SK-N-SH (cell line): ENCODE results near the gene VCAN. TPM values are rescaled to one million over a fixed set of nuclear protein-coding genes. Genes with fewer than 3 reads are reported as not detected.

Source experiments
- CTCF ChIA-PET: fragments of 300-600, 350-600 bp; formaldehyde crosslinking; extraction: SDS; loops from one replicate; lab custom pipeline; 2021; lab: Yijun Ruan, JAX
- POLR2A ChIA-PET: fragments of 350-600 bp; sonication (Branson Sonifier 250); formaldehyde crosslinking; extraction: SDS; loops from one replicate; lab custom pipeline; 2020; ENCODE audit warnings: antibody characterized with exemption, inconsistent platforms; lab: Yijun Ruan, JAX
- DNase-seq: peaks from one replicate; pipeline ENCODE4 v3.0.0; 2012
- H2AFZ ChIP-seq: fragments of 200-600 bp; sonication (generic); 2 replicates; pipeline ENCODE4 v1.8.1; 2016; ENCODE audit warnings: antibody characterized with exemption, mild to moderate bottlenecking, low read depth
- H3F3A ChIP-seq: fragments of 200-600 bp; sonication (generic); replicated peaks from 2 replicates; pipeline ENCODE3; 2016; ENCODE audit warnings: antibody characterized with exemption, mild to moderate bottlenecking; ENCODE audit not compliant: insufficient read depth
- H3K27ac ChIP-seq, 2 experiments: fragments of 200-500 bp in 1 of 2; fragments of 200-600 bp in 1 of 2; sonication (Bioruptor generic) in 1 of 2; sonication (generic), shearing (Covaris generic) in 1 of 2; 2 replicates each; pipeline versions ENCODE4 v1.5.1 to v1.6.1; 2014 to 2016; ENCODE audit warnings: low read depth in 2 of 2, inconsistent platforms in 1 of 2, low read length in 1 of 2, mild to moderate bottlenecking in 1 of 2, mixed read lengths in 1 of 2
- H3K27me3 ChIP-seq: fragments of 200-600 bp; sonication (generic), shearing (Covaris generic); 2 replicates; pipeline ENCODE4 v1.6.1; 2016; ENCODE audit warnings: mixed run types; ENCODE audit not compliant: insufficient read depth
- H3K36me3 ChIP-seq, 2 experiments: fragments of 200-500 bp in 1 of 2; fragments of 200-600 bp in 1 of 2; sonication (Bioruptor generic) in 1 of 2; sonication (generic) in 1 of 2; replicated peaks in 1 of 2; 2 replicates each; pipeline versions ENCODE3 to v1.5.1; 2014 to 2016; ENCODE audit warnings: low read length in 1 of 2, mild to moderate bottlenecking in 1 of 2; ENCODE audit not compliant: insufficient read depth in 2 of 2, control insufficient read depth in 1 of 2
- H3K4me1 ChIP-seq, 2 experiments: fragments of 200-500 bp in 1 of 2; fragments of 200-600 bp in 1 of 2; sonication (Bioruptor generic) in 1 of 2; sonication (generic), shearing (Covaris generic) in 1 of 2; 2 replicates each; pipeline versions ENCODE4 v1.5.1 to v1.6.1; 2014 to 2016; ENCODE audit warnings: low read depth in 1 of 2, low read length in 1 of 2, mixed run types in 1 of 2; ENCODE audit not compliant: insufficient read depth in 2 of 2, control insufficient read depth in 1 of 2
- H3K4me2 ChIP-seq: fragments of 200-600 bp; sonication (generic), shearing (Covaris generic); 2 replicates; pipeline ENCODE4 v1.6.1; 2017; ENCODE audit warnings: mixed run types
- H3K4me3 ChIP-seq, 2 experiments: fragments of 200-500 bp in 1 of 2; fragments of 200-600 bp in 1 of 2; sonication (Bioruptor generic) in 1 of 2; sonication (generic), shearing (Covaris generic) in 1 of 2; 2 replicates each; pipeline versions ENCODE4 v1.5.1 to v1.8.1; 2014 to 2016; ENCODE audit warnings: low read depth in 2 of 2, inconsistent platforms in 1 of 2, low read length in 1 of 2, mild to moderate bottlenecking in 1 of 2, mixed read lengths in 1 of 2, moderate library complexity in 1 of 2
- H3K79me2 ChIP-seq: fragments of 200-600 bp; sonication (generic); 2 replicates; pipeline ENCODE4 v1.8.1; 2017; ENCODE audit warnings: mild to moderate bottlenecking; ENCODE audit not compliant: insufficient read depth
- H3K9ac ChIP-seq: fragments of 200-600 bp; sonication (generic); 2 replicates; pipeline ENCODE4 v1.6.1; 2017; ENCODE audit warnings: mixed run types
- H3K9me2 ChIP-seq: fragments of 200-600 bp; sonication (generic); 2 replicates; pipeline ENCODE4 v1.6.1; 2017; ENCODE audit warnings: mixed run types
- H3K9me3 ChIP-seq: fragments of 200-600 bp; sonication (generic); 2 replicates; pipeline ENCODE4 v1.6.1; 2017; ENCODE audit warnings: mixed run types, mild to moderate bottlenecking, moderate library complexity
- H4K20me1 ChIP-seq: fragments of 200-600 bp; sonication (generic); 2 replicates; pipeline ENCODE4 v1.6.1; 2017; ENCODE audit warnings: mild to moderate bottlenecking, mixed run types; ENCODE audit not compliant: insufficient read depth
- CHD2 ChIP-seq: fragments of 150-350 bp; IDR thresholded peaks from 2 replicates; pipeline ENCODE4 v1.6.1; 2018; ENCODE audit warnings: low read length; ENCODE audit not compliant: partially characterized antibody
- ELF1 ChIP-seq: IDR thresholded peaks from 2 replicates; pipeline ENCODE4 v1.4.0; 2012
- EZH2phosphoT487 ChIP-seq: fragments of 200-600 bp; sonication (generic); IDR thresholded peaks from 2 replicates; pipeline ENCODE4 v1.6.1; 2017; ENCODE audit warnings: low read depth, mixed run types, mild to moderate bottlenecking, antibody characterized with exemption, moderate library complexity, borderline replicate concordance
- FOXJ3 ChIP-seq: sonication (generic); formaldehyde crosslinking; IDR thresholded peaks from 2 replicates; pipeline ENCODE4 v1.5.1; 2020; ENCODE audit warnings: mild to moderate bottlenecking, missing genetic modification reagents
- GABPA ChIP-seq: IDR thresholded peaks from 2 replicates; pipeline ENCODE4 v1.4.0; 2012; ENCODE audit warnings: low read depth, mild to moderate bottlenecking
- GATA2 ChIP-seq: sonication (generic); formaldehyde crosslinking; IDR thresholded peaks from 2 replicates; pipeline ENCODE4 v1.5.0; 2020; ENCODE audit warnings: mild to moderate bottlenecking, missing genetic modification reagents
- JUND ChIP-seq: IDR thresholded peaks from 2 replicates; pipeline ENCODE4 v1.4.0; 2012
- MXI1 ChIP-seq: IDR thresholded peaks from 2 replicates; pipeline ENCODE4 v1.6.1; 2012; ENCODE audit warnings: mild to moderate bottlenecking, low read depth, low read length, improper control_type of control experiment
- NFIC ChIP-seq: IDR thresholded peaks from 2 replicates; pipeline ENCODE4 v1.4.0; 2012; ENCODE audit warnings: borderline replicate concordance
- NRF1 ChIP-seq: IDR thresholded peaks from 2 replicates; pipeline ENCODE4 v1.6.1; 2012; ENCODE audit warnings: low read depth, mild to moderate bottlenecking, low read length
- PBX3 ChIP-seq: IDR thresholded peaks from 2 replicates; pipeline ENCODE4; 2012
- POLR2AphosphoS5 ChIP-seq: IDR thresholded peaks from 2 replicates; pipeline ENCODE4 v1.6.1; 2012; ENCODE audit warnings: low read depth, low read length
- RCOR1 ChIP-seq: fragments of 150-350 bp; IDR thresholded peaks from 2 replicates; pipeline ENCODE4 v1.6.1; 2017; ENCODE audit warnings: antibody characterized with exemption, low read length
- RXRA ChIP-seq: IDR thresholded peaks from 2 replicates; pipeline ENCODE4 v1.4.0; 2012; ENCODE audit warnings: low read depth, mild to moderate bottlenecking, borderline replicate concordance
- SIN3A ChIP-seq: IDR thresholded peaks from 2 replicates; pipeline ENCODE4 v1.6.1; 2012; ENCODE audit warnings: low read depth, mild to moderate bottlenecking, low read length, moderate library complexity, borderline replicate concordance
- TAF1 ChIP-seq: IDR thresholded peaks from 2 replicates; pipeline ENCODE4 v1.6.1; 2012; ENCODE audit warnings: low read depth, mild to moderate bottlenecking, low read length, moderate library complexity, borderline replicate concordance
- TCF12 ChIP-seq: IDR thresholded peaks from 2 replicates; pipeline ENCODE4 v1.4.0; 2012
- USF1 ChIP-seq: IDR thresholded peaks from 2 replicates; pipeline ENCODE4 v1.4.0; 2012; ENCODE audit warnings: low read depth, borderline replicate concordance
- USF2 ChIP-seq: fragments of 150-350 bp; IDR thresholded peaks from 2 replicates; pipeline ENCODE4 v1.6.1; 2017; ENCODE audit warnings: antibody characterized with exemption, low read length, low read depth, borderline replicate concordance
- YY1 ChIP-seq: IDR thresholded peaks from 2 replicates; pipeline ENCODE4 v1.4.0; 2012; ENCODE audit warnings: low read depth, mild to moderate bottlenecking
- WGBS: methylation state at CpG from one replicate; pipeline ENCODE4 v1.1.6; 2017; ENCODE audit warnings: low lambda C conversion rate; 5-methylcytosine and 5-hydroxymethylcytosine counted together
- polyA plus RNA-seq, 3 experiments: library from polyadenylated mRNA; depleted of rRNA; stranded (reverse); fragments of >200 nt; gene quantifications; 2 replicates each; pipeline ENCODE4 v1.2.3, GENCODE V29; 2012
- TF ChIP-seq, protein P1 (sequence below): fragments of 200-600 bp; sonication (generic); IDR thresholded peaks from 2 replicates; pipeline ENCODE4 v1.6.1; 2017; ENCODE audit warnings: antibody characterized with exemption, mild to moderate bottlenecking, moderate library complexity

The VCAN gene
- polyA plus RNA-seq, 1 of the 3 experiments (the other 2 are of a cell fraction): 142 TPM

- Histone ChIP-seq H3K4me3 (peak overlapping the region; percentile 67 to 95), H2AFZ (no peak overlapping the region), H3K4me2 (peak overlapping the region; percentile 92), H3K9me2 (no peaks in the 10 kb centered on the region), H4K20me1 (peaks cover 6% of the 10 kb centered on the region; the same call in 1 of the 2 replicates), H3K27ac (peak overlapping the region; percentile 91 to 93), H3F3A (peaks cover 24% of the 10 kb centered on the region), H3K9ac (peak overlapping the region; percentile 93), H3K27me3 (no peaks in the 10 kb centered on the region), H3K79me2 (peaks cover 69% of the 10 kb centered on the region), H3K4me1 (peaks cover 8% of the 10 kb centered on the region in 2 experiments; a peak in 3 of 4 replicates), H3K9me3 (no peaks in the 10 kb centered on the region), H3K36me3 (peaks cover 11 to 28% of the 10 kb centered on the region in 2 experiments)
- 50% methylated on average over 8 of the region's 8 CpGs for WGBS
- CTCF ChIA-PET: interaction anchor here (0.7 to 2.3 kb wide), 4 partner anchors 88 to 1123 kb away, joined by 3 to 5 read pairs (median 3); no protein-coding TSS in a partner anchor
- TF ChIP-seq POLR2AphosphoS5 (no peak), CHD2 (no peak), TCF12 (no peak), FOXJ3 (no peak), EZH2phosphoT487 (no peak), NRF1 (no peak), RXRA (no peak), USF2 (no peak), USF1 (no peak)
- no peak for DNase-seq
- POLR2A ChIA-PET: no interaction called here
Observed at GRCh38 chr5:83474991-83475390, 3.4 kb downstream of the VCAN start.

GRCh38 chr5:83475391-83475863 is 3.9 kb downstream of the VCAN start:
- Histone ChIP-seq H3K9me2 (no peaks in the 10 kb centered on the region), H3K27me3 (no peaks in the 10 kb centered on the region), H3K4me2 (peak overlapping the region; percentile 92), H3F3A (peaks cover 24% of the 10 kb centered on the region), H4K20me1 (peaks cover 10% of the 10 kb centered on the region; the same call in 1 of the 2 replicates), H3K27ac (peak overlapping the region; percentile 91 to 93), H3K36me3 (peaks cover 11 to 32% of the 10 kb centered on the region in 2 experiments), H3K9ac (peak overlapping the region; percentile 93), H2AFZ (no peak overlapping the region), H3K79me2 (peaks cover 74% of the 10 kb centered on the region), H3K9me3 (no peaks in the 10 kb centered on the region), H3K4me1 (peaks cover 8% of the 10 kb centered on the region in 2 experiments; a peak in 3 of 4 replicates), H3K4me3 (peak overlapping the region; percentile 67 to 95; a peak in 3 of 4 replicates)
- ChIA-PET CTCF (interaction anchor here (0.7 to 2.3 kb wide), 3 partner anchors 89 to 1123 kb away, joined by 3 to 5 read pairs (median 3); no protein-coding TSS in a partner anchor), POLR2A (no interaction called here)
- no peak for DNase-seq
- WGBS: 25% methylated on average over 5 of the region's 5 CpGs
- no peak for TF ChIP-seq RCOR1
- TF ChIP-seq NFIC: peak; percentile 83
- peak; percentile 45; the same call in 1 of the 2 replicates for TF ChIP-seq POLR2AphosphoS5
- TF ChIP-seq MXI1: no peak
- no peak for TF ChIP-seq USF1
- no peak for TF ChIP-seq TAF1
- TF ChIP-seq FOXJ3: no peak
- TF ChIP-seq ELF1: peak; percentile 46; the same call in 1 of the 2 replicates
- no peak; the same call in 1 of the 2 replicates for TF ChIP-seq SIN3A
- no peak for TF ChIP-seq GATA2 (CRISPR knock-in tag)
- no peak for TF ChIP-seq GABPA
- TF ChIP-seq USF2: no peak
- TF ChIP-seq JUND: peak; percentile 89
- no peak for TF ChIP-seq CHD2
- TF ChIP-seq TCF12: peak; percentile 84
- peak; percentile 90 for TF ChIP-seq PBX3
- TF ChIP-seq, protein P1, sequence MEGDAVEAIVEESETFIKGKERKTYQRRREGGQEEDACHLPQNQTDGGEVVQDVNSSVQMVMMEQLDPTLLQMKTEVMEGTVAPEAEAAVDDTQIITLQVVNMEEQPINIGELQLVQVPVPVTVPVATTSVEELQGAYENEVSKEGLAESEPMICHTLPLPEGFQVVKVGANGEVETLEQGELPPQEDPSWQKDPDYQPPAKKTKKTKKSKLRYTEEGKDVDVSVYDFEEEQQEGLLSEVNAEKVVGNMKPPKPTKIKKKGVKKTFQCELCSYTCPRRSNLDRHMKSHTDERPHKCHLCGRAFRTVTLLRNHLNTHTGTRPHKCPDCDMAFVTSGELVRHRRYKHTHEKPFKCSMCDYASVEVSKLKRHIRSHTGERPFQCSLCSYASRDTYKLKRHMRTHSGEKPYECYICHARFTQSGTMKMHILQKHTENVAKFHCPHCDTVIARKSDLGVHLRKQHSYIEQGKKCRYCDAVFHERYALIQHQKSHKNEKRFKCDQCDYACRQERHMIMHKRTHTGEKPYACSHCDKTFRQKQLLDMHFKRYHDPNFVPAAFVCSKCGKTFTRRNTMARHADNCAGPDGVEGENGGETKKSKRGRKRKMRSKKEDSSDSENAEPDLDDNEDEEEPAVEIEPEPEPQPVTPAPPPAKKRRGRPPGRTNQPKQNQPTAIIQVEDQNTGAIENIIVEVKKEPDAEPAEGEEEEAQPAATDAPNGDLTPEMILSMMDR: no peak
- TF ChIP-seq YY1: no peak
